Stimulated activated CD4-positive, alpha-beta T cell treated with anti-CD3 and anti-CD28 coated beads, Interleukin-4, amount 100 ng/mL, for 48 hours (primary cell): Measurements from ENCODE around the gene CRISPLD2.
"Not testable (repeated sequence)": the region's sequence is repeated elsewhere in the genome, so short reads cannot be mapped to it uniquely, and the experiment has no call there.

Experiments
- DNase-seq, 2 donors: peaks; one replicate each; pipeline ENCODE4 v3.0.0-alpha.2; 2020; ENCODE audit warnings: low read depth in 2 of 2

The CRISPLD2 gene

DNA sequence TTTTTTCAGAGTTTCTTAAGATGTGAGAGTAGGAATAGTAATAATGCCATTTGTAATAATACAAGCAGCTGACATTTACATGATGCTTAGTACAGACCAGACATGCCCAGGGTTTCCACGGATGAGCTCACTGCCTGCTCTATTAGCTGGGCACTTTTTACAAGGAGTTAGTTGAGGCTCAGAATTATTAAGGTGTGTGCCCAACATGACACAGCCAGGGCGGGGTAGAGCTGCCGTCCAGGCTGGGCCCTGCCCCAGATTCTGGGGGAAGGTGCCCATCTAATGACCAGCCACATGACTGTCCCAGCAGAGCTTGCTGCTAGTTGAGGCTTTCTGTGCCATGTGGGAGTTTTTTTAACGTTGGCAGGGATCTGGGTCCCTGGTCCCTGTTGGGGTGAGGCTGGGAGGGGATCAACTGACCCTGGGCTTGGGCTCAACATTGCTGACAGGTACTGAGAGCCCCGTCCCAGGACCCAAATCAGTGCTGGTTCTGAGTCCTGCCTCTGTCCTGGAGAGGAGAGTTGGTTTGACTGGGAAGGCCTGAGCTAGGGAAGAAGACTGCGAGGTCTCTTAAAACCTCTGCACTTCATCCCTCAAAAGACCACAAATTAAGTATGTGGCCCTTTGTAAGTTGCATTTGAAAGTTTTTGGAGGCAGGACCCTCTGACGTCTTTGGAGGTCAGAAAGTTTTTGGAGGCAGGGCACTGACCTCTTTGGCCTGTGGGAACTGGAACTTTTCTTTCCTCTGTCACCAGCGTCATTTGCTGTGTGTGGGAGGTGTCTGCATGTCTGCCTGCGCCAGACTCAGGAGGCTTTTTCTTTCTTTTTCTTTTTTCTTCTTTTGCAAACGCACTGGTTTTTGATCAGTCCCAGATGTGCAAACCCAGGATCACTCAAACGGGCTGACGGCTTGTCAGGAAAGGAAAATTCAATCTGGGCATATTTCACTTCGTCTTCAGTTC, 2.2 kb downstream of the CRISPLD2 start:
- no peak for DNase-seq

DNA sequence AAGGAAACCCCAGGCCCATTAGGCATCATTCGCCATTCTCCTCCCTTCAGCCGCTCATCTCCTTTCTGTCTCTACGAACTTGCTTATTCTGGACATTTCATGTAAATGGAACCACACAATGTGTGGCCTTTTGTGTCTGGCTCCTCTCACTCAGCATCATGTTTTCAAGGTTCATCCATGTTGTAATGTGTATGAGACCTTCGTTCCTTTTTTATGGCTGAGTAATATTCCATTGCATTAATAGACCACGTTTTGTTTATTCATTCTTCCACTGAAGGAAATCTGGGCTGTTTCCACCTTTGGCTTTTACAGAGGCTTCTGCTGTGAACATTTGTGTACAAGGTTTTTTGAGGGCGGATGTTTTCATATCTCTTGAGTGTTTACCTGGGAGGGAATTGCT, 3.2 kb downstream of the CRISPLD2 start:
- no peak for DNase-seq

DNA sequence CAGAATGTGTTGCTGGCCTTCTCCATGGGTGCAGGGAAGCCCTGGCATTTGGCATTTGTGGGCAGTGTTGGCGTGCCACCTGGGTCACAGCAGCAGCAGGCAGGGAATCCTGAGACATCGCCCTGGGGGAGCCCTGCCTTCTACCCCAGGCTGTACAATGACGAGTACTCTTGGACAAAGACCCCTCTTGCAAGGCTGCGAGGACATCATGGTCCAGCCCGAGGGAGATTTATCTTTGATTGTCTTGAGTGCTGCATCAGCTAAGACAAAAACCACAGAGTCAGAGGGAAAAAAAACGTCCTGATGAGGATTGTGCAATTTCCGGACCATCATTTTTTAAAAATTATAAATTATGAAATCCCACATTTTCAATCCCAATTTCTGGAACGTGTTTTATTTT, 3.7 kb downstream of the CRISPLD2 start:
- DNase-seq = no peak

DNA sequence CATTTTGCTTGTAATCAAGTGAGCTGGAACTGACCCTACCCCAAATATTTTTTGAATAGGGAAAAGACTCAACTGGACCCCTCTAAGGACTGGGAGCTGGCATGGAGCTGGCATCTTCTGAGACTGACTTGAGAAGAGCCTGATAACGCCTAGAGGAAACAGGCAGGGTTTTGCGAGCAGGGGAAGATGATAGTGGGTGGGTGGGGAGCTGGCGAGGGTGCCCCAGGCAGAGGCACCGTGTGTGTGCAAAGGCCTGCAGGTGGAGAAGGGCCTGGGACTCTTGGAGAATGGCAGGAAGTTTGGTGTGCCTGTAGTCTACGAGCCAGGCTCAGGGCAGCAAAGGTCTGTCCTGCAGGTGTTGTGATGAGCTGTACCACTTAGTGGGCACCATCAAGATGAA, 4.1 kb downstream of the CRISPLD2 start:
- no peak for DNase-seq

DNA sequence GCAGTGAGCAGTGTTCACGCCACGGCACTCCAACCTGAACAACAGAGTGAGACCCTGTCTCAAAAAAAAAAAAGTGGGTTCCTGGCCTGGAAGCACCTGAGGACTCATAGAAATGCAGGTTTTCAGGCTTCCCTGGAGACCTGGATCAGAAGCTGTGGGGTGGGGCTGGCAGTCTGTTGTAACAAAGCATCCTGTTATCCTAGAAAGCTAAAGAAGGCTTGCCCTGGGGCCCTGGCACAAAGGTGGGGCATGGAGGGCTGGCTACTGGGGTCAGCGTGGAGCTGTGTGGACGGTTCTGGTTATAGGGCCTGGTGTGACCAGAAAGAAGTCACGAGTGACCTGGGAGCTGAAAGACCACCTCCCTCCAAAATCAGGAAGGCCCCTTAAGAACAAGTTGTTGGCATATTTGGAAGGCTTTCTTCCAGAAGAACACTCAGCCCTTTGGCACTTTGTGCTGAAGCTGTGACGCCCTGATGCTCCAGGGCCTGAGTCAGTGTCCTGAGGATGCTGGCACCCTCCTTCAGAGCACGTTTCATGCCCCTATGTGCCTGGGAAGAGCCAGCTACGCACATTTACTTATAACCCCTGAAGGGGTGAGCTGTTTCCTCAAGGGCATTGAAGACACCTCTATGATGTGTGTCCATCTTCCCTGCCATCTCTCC, 6.2 kb downstream of the CRISPLD2 start:
- DNase-seq = no peak

DNA sequence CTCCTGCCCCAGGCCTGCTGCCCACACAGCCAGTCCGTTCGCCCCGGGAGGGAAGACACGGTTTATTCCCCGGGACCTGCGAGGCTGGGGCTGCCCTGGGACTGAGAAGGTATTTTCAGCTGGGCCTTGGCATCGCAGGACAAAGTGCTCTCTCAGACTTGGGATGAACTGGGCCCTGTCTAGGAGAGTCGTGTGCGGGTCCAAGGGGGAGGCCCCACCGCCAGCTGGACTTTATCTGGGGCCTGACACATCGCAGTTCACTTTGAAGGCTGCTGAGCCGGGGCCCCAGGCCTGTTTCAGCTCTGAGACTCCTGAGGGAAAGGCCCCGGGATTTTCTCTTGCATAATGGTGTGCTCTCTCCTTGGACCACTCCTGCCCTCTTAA, 6.8 kb downstream of the CRISPLD2 start:
- DNase-seq = no peak

DNA sequence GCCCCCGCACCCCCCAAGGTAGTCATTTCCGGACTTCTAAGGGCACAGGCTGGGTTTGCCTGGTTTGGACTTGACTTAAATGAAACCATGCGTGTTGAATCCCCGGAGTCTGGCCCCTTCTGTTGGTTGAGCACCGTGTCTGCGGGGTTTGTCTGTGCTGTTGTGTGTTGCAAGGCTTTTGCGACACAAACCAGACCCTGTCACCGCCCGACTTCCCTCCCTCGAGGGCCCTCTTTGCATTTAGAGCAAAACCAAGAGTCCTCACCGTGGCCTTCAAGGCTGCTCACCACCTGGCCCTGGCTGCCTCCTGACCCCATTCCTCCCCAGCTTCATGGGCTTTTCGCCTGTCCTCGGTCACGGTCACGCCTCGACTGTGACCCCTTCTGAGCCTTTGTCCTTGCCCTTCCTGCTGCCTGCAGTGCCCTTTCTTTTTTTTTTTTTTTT, 7.4 kb downstream of the CRISPLD2 start:
- DNase-seq = no peak

DNA sequence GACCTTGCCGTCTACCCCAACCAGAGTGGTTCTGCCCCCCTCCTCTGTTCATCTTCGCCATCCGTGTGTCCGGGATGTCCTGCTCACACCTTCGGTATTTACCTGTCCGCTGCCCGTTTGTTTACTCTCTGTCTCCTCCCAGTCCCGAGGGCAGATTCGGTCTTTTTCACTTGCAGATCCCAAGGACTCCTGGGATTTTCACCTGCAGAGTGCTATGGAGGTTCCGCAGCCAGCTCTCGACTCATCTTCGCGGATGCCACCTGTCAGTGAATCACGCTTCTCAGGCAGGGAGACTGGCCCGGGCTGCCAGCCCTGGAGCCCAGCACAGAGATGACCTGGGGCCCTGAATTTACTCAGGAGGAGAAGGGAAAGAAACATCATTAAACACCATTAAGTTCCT, 8.1 kb downstream of the CRISPLD2 start:
- DNase-seq = no peak

DNA sequence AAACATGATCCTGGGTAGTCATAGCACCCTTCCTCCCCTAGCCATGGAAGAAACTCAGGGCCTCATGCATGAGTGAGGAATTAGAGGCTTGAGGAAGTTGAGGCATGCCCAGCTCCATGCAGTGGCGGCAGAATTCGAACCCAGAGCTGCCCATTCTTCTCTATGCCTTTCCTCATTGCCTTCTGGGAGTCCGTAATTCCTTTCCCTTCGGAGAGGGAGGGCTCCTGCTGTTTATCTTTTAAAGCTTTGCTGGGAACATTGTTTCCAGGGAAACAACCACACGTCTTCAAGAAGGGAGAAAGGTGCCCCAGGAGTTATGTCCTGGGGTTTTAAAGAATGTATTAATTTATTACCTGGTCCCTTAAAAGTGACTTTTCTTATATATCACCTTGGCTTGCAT, 8.5 kb downstream of the CRISPLD2 start:
- DNase-seq = no peak

DNA sequence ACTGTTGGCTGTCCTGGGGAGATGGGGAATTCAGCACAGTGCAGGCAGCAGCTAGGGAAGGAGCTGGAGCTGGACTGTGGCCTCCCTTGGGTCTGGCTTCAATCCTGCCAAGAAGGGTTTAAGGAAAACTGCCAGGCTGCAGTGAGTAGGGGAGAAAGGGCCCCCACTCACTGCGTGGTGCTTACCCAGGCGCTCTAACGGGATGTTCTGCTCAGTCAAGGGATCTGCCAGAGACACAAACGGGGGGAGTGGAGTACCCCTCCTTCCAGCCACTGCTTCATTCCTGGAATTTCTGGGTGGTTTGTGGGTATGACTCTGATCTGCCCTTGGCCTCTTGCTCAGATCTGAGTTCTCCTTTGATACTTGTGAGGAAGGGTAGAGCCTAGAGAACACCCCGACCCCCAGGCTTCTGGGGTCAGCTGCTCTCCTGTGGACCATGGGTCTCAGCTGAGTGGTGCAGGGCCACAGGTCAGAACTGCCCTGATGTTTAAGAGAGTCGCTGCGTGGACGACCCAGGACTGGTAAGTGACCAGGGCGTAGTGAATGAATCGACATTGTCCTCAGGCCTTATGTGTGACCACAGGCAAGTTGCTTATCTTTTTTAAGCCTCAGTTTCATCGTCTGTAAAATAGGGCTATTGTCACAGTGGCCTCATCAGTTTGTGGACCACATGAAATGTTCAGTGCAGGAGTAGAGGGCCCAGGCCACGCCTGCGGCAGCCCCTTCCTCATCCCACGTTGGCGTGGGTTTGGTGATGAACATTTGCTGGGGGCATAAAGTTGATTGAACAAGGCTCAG, 9.6 kb downstream of the CRISPLD2 start:
- no peak for DNase-seq

DNA sequence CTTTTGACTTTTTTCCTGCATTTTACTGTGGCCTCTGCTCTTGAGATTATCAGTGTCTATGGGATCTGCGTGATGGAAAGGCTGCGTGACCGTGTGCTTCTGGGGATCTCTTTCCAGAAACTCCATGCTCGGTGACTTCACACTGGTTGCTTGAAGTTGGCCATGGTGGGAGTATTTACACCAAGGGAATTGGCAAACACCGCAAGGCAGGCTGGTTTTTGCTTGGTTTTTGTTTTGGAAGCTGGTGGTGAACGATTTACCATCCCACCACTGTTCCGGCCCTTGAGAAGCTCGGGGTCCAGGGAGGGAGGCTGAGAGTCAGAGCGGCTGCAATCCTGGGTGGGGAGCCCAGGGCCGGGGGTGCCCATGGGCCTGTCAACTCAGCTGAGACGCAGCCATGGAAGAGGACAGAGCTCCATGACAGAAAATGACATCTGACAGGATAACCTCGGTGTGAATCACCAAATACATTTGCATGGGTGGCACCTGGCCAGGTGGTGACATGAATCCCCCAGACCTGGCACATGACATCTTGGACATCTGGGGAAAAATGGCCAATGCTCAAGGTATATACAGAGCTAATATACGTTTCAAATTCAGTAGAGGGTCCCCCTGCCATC, 11.1 kb downstream of the CRISPLD2 start:
- no peak for DNase-seq

DNA sequence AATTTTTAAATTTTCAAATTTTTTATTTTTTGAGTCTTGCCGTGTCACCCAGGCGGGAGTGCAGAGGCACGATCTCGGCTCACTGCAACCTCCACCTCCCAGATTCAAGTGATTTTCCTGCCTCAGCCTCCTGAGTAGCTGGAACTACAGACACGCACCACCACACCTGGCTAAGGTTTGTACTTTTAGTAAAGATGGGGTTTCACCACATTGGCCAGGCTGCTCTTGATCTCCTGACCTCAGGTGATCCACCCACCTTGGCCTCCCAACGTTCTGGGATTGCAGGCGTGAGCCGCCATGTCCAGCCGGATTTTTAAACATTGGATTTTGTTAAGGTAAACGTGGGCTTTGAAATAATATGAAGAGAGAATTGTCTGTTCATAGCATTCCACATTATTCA, 11.9 kb downstream of the CRISPLD2 start:
- not testable (repeated sequence) for DNase-seq

DNA sequence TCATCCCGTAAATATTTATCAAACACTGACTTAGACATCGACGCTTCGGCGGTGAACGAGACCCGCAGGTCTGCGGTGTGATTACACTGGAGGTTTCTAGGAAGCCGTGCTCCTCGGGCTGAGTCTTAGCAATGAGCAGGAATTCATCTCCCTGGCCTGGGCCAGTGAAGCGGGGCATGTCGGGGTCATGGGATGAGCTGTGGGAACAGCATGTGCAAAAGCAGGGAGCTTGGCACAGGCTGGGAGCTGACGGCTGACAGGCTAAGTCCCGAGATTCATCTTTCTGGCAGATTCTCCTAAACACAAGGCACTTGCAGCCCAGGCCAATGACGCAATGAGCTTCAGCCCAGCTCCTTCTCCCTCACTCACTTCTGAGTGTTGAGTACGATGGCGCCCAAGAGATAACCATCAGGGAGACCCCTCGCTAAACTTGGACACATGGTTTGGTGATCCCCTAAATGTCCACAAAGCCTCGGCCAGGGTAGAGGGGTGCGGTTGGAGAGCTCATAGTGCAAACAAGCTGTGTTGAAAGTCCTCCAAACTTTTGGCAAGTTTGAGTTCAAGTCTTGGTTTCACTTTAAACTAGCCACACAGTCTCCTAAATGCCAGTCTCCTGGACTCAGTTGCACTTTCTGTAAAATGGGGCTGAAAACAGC, 12.8 kb downstream of the CRISPLD2 start:
- no peak for DNase-seq

DNA sequence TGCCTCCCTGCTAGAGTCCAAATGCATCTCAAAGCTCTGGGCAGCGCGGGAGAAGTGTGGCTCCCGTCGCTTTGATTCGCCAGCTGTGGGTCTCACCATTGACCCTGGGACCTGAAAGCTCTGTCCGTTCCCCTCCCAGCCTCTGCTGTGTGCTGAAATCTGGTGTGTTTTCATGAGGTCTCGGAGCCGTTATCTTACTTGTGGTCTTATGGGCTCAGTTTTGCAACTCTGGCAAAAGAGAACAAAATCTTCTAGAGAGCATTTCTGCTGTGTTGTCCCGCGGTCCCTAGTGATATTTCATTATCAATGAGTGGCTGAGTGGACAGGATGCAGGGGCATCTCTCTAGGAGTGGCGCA, 13.3 kb downstream of the CRISPLD2 start:
- no peak for DNase-seq

DNA sequence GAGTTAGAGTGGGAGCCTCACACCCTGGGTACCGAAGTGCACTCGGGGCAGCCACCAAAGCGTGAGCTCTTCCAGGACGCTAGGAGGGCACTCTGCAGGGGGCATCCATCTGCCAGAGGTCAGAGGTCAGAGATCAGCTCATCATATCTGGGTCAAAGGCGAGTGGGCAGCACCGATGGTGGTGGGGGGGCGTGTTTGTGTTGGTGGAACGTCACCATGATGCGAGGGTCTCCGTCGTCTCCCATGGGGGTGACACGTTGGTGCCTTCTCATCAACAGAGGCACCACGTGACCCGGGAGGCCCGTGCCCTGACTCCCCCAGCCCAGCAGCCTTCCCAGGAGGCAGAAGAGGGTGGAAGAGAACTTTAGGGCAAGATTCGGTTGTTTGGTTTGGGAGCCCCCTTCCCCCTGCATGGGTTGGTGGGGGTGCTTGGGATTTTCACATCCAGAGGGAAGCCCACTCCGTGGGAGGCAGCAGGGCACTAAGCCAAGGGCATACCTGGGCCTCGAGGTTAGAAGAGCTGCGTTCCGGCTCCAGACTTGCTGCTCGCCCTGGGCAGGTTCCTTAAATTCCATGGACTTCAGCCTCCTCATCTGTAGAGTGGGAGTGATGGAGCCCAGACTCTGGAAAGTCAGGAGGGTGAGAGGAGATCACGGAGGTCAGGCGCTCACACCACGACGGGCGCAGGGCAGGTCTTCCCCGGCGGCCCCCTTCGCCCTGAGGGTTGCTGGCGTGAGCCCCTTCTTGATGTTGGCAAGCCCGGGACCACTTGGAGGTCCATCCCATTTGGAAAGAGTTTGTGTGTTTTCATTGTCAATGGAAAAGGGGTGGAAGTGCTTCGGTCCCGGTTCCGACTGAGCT, 14.0 kb downstream of the CRISPLD2 start:
- no peak for DNase-seq

DNA sequence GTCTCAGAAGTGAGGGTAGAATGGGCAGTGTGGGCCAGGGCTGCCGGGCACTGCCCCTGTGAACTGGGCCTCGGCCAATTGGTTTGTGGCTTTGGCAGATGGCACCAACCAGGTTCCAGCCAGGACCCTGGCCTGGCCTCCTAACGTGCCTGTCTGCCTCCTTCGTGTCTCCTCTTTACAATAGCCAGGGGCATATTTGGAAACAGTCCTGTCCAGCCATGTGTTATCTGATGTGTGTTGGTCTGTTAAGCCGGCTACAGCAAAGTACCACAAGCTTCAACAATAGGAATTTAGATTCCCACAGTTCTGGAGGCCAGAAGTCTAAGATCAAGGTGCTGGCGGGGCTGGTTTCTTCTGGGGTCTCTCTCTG, 14.6 kb downstream of the CRISPLD2 start:
- DNase-seq = no peak

DNA sequence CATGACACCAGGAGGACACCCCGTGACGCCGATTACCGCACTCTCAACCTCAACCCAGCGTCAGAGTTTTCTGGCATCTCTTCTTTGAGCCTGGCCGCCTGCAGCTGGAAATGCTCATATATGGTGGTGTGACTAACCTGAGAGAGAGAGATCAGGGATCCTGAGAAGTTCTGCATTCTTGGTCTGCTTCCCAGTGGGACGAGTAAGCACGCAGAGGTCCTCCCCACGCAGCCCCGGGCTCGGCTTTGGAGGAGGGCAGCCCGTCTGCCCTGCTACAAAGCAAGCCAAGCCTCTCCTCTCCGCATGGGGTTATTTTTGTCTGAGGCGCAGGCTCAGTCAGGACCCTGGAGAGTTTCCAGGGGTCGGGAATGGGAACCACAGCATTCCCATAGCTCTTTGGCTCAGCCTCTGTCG, 16.5 kb downstream of the CRISPLD2 start:
- DNase-seq = no peak

DNA sequence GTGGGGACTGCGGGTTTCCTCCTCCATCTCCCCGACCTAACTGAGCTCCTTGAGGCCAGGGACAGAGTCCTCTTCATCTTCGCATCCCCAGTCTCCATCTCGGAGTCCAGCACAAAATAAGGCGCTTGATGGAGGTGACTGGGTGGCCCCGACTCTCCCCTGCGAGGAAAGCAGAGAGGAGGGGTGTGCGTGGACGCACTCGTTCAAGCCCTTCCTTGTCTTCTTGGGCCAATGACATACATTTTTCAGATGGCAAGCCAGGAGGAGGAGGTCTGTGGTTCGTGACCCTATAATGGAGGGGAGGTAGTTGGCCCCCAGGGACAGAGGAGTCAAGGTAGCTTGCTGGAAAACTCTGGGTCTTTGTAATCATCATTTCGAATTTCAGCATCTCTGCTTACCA, 17.2 kb downstream of the CRISPLD2 start:
- DNase-seq = no peak

DNA sequence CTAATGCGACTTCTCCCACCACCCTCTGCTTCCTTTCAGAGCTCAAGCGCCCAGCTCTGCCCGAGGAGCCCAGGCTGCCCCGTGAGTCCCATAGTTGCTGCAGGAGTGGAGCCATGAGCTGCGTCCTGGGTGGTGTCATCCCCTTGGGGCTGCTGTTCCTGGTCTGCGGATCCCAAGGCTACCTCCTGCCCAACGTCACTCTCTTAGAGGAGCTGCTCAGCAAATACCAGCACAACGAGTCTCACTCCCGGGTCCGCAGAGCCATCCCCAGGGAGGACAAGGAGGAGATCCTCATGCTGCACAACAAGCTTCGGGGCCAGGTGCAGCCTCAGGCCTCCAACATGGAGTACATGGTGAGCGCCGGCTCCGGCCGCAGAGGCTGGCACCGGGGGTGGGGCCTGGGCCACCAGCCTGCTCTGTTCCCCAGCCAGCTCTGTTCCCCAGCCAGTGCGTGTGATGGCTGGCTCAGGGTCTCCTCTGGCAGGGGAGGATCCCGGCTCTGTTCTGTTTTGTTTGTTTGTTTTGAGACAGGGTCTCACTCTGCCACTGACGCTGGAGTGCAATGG, 18.7 kb downstream of the CRISPLD2 start:
- no peak for DNase-seq

DNA sequence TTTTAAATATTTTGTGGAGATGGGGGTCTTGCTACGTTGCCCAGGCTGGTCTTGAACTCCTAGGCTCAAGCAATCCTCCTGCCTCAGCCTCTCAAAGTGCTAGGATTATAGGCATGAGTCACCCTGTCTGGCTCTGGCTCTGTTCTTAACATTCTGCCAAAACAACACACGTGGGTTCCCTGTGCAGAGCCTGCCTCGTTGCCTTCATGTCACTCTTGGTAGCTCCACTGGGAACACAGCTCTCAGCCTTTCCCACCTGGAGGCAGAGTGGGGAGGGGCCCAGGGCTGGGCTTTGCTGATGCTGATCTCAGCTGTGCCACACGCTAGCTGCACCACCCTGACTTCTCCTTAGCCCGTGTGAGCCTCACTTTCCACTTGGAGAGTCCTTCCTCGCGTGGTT, 19.3 kb downstream of the CRISPLD2 start:
- DNase-seq = no peak
